A673 (cell line): ENCODE measurements around the gene NHERF2. TPM values are rescaled to one million over a fixed set of nuclear protein-coding genes. Genes with fewer than 3 reads are reported as not detected.

ENCODE experiments used
- BruUV-seq: library from RNA; stranded (reverse); fragments of 400-500 nt; replicated peaks from 2 replicates; lab custom pipeline; 2021; lab: Mats Ljungman, UMichigan
- CTCF ChIA-PET: fragments of 300-600 bp; sonication (Branson Sonifier 250); formaldehyde crosslinking; loops from one replicate; lab custom pipeline; 2022; ENCODE audit warnings: antibody characterized with exemption; lab: Charles Lee
- POLR2A ChIA-PET: fragments of 300-600 bp; sonication (Branson Sonifier 250); formaldehyde crosslinking; loops from one replicate; lab custom pipeline; 2022; ENCODE audit warnings: antibody characterized with exemption; ENCODE audit not compliant: low non-redundant PET; lab: Charles Lee
- DNase-seq: peaks from one replicate; pipeline ENCODE4 v3.0.0-alpha.2; 2015; ENCODE audit warnings: low spot score
- H3K27ac ChIP-seq: fragments of 200-600 bp; sonication (generic); 2 replicates; pipeline ENCODE4 v1.5.1; 2016; ENCODE audit warnings: mixed run types, low read depth, mild to moderate bottlenecking, mixed read lengths, antibody characterized with exemption, low read length; ENCODE audit not compliant: poor library complexity, severe bottlenecking
- H3K27me3 ChIP-seq: fragments of 200-600 bp; sonication (generic); replicated peaks from 2 replicates; pipeline ENCODE4 v1.6.1; 2017; ENCODE audit warnings: mixed run types, low read depth, mild to moderate bottlenecking, mixed read lengths, antibody characterized with exemption, low read length; ENCODE audit not compliant: insufficient read depth, poor library complexity
- H3K36me3 ChIP-seq: fragments of 200-600 bp; sonication (generic); 2 replicates; pipeline ENCODE4 v1.6.1; 2016; ENCODE audit warnings: mixed run types, mild to moderate bottlenecking, mixed read lengths, antibody characterized with exemption, low read length; ENCODE audit not compliant: insufficient read depth, poor library complexity, severe bottlenecking
- H3K4me1 ChIP-seq: fragments of 200-600 bp; sonication (generic); 2 replicates; pipeline ENCODE4 v1.6.1; 2017; ENCODE audit warnings: mixed run types, mild to moderate bottlenecking, mixed read lengths, antibody characterized with exemption, low read length; ENCODE audit not compliant: insufficient read depth, poor library complexity, severe bottlenecking
- H3K4me3 ChIP-seq: fragments of 200-600 bp; sonication (generic); 2 replicates; pipeline ENCODE4 v1.5.1; 2016; ENCODE audit warnings: low read depth, mixed run types, mild to moderate bottlenecking, mixed read lengths, low read length; ENCODE audit not compliant: poor library complexity, severe bottlenecking
- H3K9me3 ChIP-seq: fragments of 200-600 bp; sonication (generic); 2 replicates; pipeline ENCODE4 v1.6.1; 2016; ENCODE audit warnings: mixed run types, low read depth, mild to moderate bottlenecking, mixed read lengths, antibody characterized with exemption, low read length; ENCODE audit not compliant: poor library complexity, severe bottlenecking
- CTCF ChIP-seq: fragments of 300-800, 200-600 bp; sonication (generic); conservative IDR thresholded peaks from 2 replicates; pipeline ENCODE4 v1.5.1; 2017; ENCODE audit warnings: low read depth, mild to moderate bottlenecking, antibody characterized with exemption, low read length, moderate library complexity, mixed read lengths
- EZH2 ChIP-seq: fragments of 200-600 bp; sonication (generic); IDR thresholded peaks from 2 replicates; pipeline ENCODE4 v1.6.1; 2017; ENCODE audit warnings: borderline replicate concordance, low read depth, mild to moderate bottlenecking, mixed read lengths, antibody characterized with exemption, low read length; ENCODE audit not compliant: poor library complexity, severe bottlenecking
- intact Hi-C: fragments of 100-400 bp; cut with micrococcal nuclease; formaldehyde crosslinking; loops from one replicate; pipeline ENCODE4 v1.10.0; 2022; ENCODE audit not compliant: unreplicated experiment
- total RNA-seq: library from RNA; stranded (reverse); gene quantifications from 2 replicates; pipeline ENCODE4 v1.2.3, GENCODE V29; 2021

The NHERF2 gene
- total RNA-seq, 1 experiment from 2014 or later, result 19.5 TPM

GRCh38 chr16:2037115-2037514, 10.4 kb downstream of the NHERF2 start:
- Histone ChIP-seq H3K27ac (peak overlapping the region; percentile 23), H3K9me3 (no peaks in the 10 kb centered on the region), H3K4me1 (peaks cover 43% of the 10 kb centered on the region), H3K4me3 (no peak overlapping the region), H3K27me3 (no peaks in the 10 kb centered on the region), H3K36me3 (peaks cover 4% of the 10 kb centered on the region)
- no TSS peak for BruUV-seq
- ChIA-PET CTCF (no interaction called here), POLR2A (no interaction called here)
- DNase-seq, result no peak
- TF ChIP-seq CTCF, result no peak
- TF ChIP-seq EZH2, result no peak
- intact Hi-C loops, result no loop called here

- no TSS peak for BruUV-seq
- TF ChIP-seq EZH2 (no peak), CTCF (no peak)
- peaks cover 4% of the 10 kb centered on the region for H3K36me3 ChIP-seq
- peak overlapping the region; percentile 80 for H3K27ac ChIP-seq
- ChIA-PET POLR2A (no interaction called here), CTCF (no interaction called here)
- intact Hi-C loops, result no loop called here
- peaks cover 43% of the 10 kb centered on the region for H3K4me1 ChIP-seq
- no peaks in the 10 kb centered on the region for H3K27me3 ChIP-seq
- no peaks in the 10 kb centered on the region for H3K9me3 ChIP-seq
- peak; percentile 44 for DNase-seq
- H3K4me3 ChIP-seq, result no peak overlapping the region
Measured at GRCh38 chr16:2037647-2038381, 11.1 kb downstream of the NHERF2 start.

- Histone ChIP-seq H3K27ac (peak overlapping the region; percentile 80), H3K36me3 (peaks cover 4% of the 10 kb centered on the region), H3K4me1 (peaks cover 38% of the 10 kb centered on the region), H3K27me3 (no peaks in the 10 kb centered on the region), H3K4me3 (no peak overlapping the region), H3K9me3 (no peaks in the 10 kb centered on the region)
- DNase-seq, result no peak
- POLR2A ChIA-PET, result no interaction called here
- no TSS peak for BruUV-seq
- intact Hi-C loops, result no loop called here
- TF ChIP-seq CTCF (no peak), EZH2 (no peak)
- CTCF ChIA-PET, result no interaction called here
Measured at GRCh38 chr16:2038382-2039231, 11.9 kb downstream of the NHERF2 start.
